MCF 10A (cell line): Measurements from ENCODE around the gene ACIN1. TPM values are rescaled to one million over a fixed set of nuclear protein-coding genes. Genes with fewer than 3 reads are reported as not detected.

ENCODE experiments used
- BruUV-seq: library from RNA; stranded (reverse); fragments of 400-500 nt; replicated peaks from 2 replicates; lab custom pipeline; 2021; lab: Mats Ljungman, UMichigan
- CTCF ChIA-PET: fragments of 300-600 bp; sonication (Branson Sonifier 250); formaldehyde crosslinking; extraction: SDS; loops from one replicate; lab custom pipeline; 2021; ENCODE audit warnings: antibody characterized with exemption, inconsistent platforms; lab: Yijun Ruan, JAX
- POLR2A ChIA-PET: fragments of 300-600, 350-650 bp; sonication (Branson Sonifier 250); formaldehyde crosslinking; extraction: SDS; loops from one replicate; lab custom pipeline; 2020; ENCODE audit warnings: antibody characterized with exemption, inconsistent platforms; lab: Yijun Ruan, JAX
- DNase-seq: peaks from one replicate; pipeline ENCODE4 v3.0.0-alpha.2; 2018; ENCODE audit not compliant: unreplicated experiment
- H3K27ac Mint-ChIP-seq: one replicate; pipeline ENCODE4 v1.8.0; 2022; ENCODE audit warnings: mild to moderate bottlenecking, low read depth, mixed read lengths; ENCODE audit not compliant: unreplicated experiment
- H3K27me3 Mint-ChIP-seq: one replicate; pipeline ENCODE4 v1.8.0; 2022; ENCODE audit warnings: mixed read lengths; ENCODE audit not compliant: insufficient read depth, unreplicated experiment
- H3K36me3 Mint-ChIP-seq: one replicate; pipeline ENCODE4 v1.8.0; 2022; ENCODE audit warnings: mild to moderate bottlenecking, moderate library complexity, mixed read lengths; ENCODE audit not compliant: insufficient read depth, unreplicated experiment
- H3K4me1 Mint-ChIP-seq: one replicate; pipeline ENCODE4 v1.8.0; 2022; ENCODE audit warnings: mixed read lengths; ENCODE audit not compliant: insufficient read depth, unreplicated experiment
- H3K4me3 Mint-ChIP-seq: one replicate; pipeline ENCODE4 v1.8.0; 2022; ENCODE audit warnings: mild to moderate bottlenecking, moderate library complexity, mixed read lengths; ENCODE audit not compliant: unreplicated experiment
- H3K9me3 Mint-ChIP-seq: one replicate; pipeline ENCODE4 v1.8.0; 2022; ENCODE audit warnings: mixed read lengths; ENCODE audit not compliant: unreplicated experiment
- CTCF ChIP-seq: fragments of 200-600 bp; IDR thresholded peaks from one replicate; pipeline ENCODE4 v1.8.0; 2022; ENCODE audit warnings: antibody characterized with exemption, mild to moderate bottlenecking; ENCODE audit not compliant: unreplicated experiment
- intact Hi-C: fragments of 100-400 bp; cut with micrococcal nuclease; formaldehyde crosslinking; loops from 2 replicates; pipeline ENCODE4 v1.14.1; 2022
- total RNA-seq: library from RNA; stranded (reverse); gene quantifications from 2 replicates; pipeline ENCODE4 v1.2.3, GENCODE V29; 2022

ACIN1 gene
- total RNA-seq, 1 experiment from 2014 or later, result 197 TPM

DNA sequence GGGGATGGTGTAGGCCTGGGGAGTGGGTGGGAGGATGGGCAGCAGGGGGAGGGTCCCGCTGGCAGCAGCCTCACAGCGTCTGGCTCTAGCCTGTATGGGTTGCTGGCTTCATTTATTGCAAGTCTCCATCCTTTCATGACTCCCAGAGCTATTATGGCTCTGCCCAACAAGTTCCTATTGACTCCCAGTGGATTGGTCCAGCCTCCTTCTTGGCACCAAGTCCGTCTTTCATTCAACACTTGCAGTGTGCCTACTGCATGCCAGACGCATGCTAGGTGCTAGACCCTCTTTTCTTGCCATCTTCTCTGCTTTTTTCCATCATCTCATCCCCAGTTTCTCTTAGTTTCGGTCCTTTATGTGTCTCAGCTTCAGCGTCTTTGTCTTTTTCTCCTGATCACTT, 51.8 kb downstream of the ACIN1 start:
- peaks cover 4% of the 10 kb centered on the region for H3K36me3 Mint-ChIP-seq
- H3K4me1 Mint-ChIP-seq, result no peaks in the 10 kb centered on the region
- no peak for TF ChIP-seq CTCF
- no peak for DNase-seq
- no peaks in the 10 kb centered on the region for H3K9me3 Mint-ChIP-seq
- intact Hi-C loops, result no loop called here
- H3K27me3 Mint-ChIP-seq, result no peaks in the 10 kb centered on the region
- ChIA-PET CTCF (interaction anchor here (0.5 to 2.2 kb wide), 4 partner anchors 25 to 144 kb away, joined by 3 to 13 read pairs (median 4); no protein-coding TSS in a partner anchor), POLR2A (interaction anchor here (0.9 kb wide), 1 partner anchor 8 kb away, joined by 4 read pairs; the partner anchor contains the start of gene PSMB5)
- no TSS peak for BruUV-seq
- H3K27ac Mint-ChIP-seq, result no peak overlapping the region
- no peak overlapping the region for H3K4me3 Mint-ChIP-seq

- intact Hi-C loops, result no loop called here
- peaks cover 4% of the 10 kb centered on the region for H3K36me3 Mint-ChIP-seq
- ChIA-PET POLR2A (no interaction called here), CTCF (interaction anchor here (0.5 to 2.2 kb wide), 6 partner anchors 16 to 145 kb away, joined by 3 to 13 read pairs (median 5); no protein-coding TSS in a partner anchor)
- H3K9me3 Mint-ChIP-seq, result no peaks in the 10 kb centered on the region
- no peak within 1 kb of the TSS for H3K4me3 Mint-ChIP-seq
- no peak for DNase-seq
- no peak for TF ChIP-seq CTCF
- no peak within 1 kb of the TSS for H3K27ac Mint-ChIP-seq
- H3K4me1 Mint-ChIP-seq, result no peaks in the 10 kb centered on the region
- H3K27me3 Mint-ChIP-seq, result no peaks in the 10 kb centered on the region
- no TSS peak for BruUV-seq
Measured at GRCh38 chr14:23042162-23042965, 52.6 kb downstream of the ACIN1 start, which contains the start of gene PSMB11. TSS of gene PSMB11 (plus strand) at chr14:23042212. CDS start at chr14:23042226, 14 bp downstream.

GRCh38 chr14:23041729-23042128, 53.2 kb downstream of the ACIN1 start:
- no peak for DNase-seq
- H3K36me3 Mint-ChIP-seq, result peaks cover 4% of the 10 kb centered on the region
- no peaks in the 10 kb centered on the region for H3K9me3 Mint-ChIP-seq
- no peak for TF ChIP-seq CTCF
- H3K27me3 Mint-ChIP-seq, result no peaks in the 10 kb centered on the region
- no TSS peak for BruUV-seq
- POLR2A ChIA-PET, result interaction anchor here (1.9 kb wide), 1 partner anchor 35 kb away, joined by 8 read pairs; no protein-coding TSS in a partner anchor
- CTCF ChIA-PET, result interaction anchor here (1.1 to 2.2 kb wide), 4 partner anchors 16 to 55 kb away, joined by 4 to 13 read pairs (median 8); no protein-coding TSS in a partner anchor
- H3K27ac Mint-ChIP-seq, result no peak overlapping the region
- H3K4me1 Mint-ChIP-seq, result no peaks in the 10 kb centered on the region
- no peak overlapping the region for H3K4me3 Mint-ChIP-seq
- intact Hi-C loops, result no loop called here

GRCh38 chr14:23040100-23040499, 54.8 kb downstream of the ACIN1 start:
- TF ChIP-seq CTCF, result no peak
- Mint-ChIP-seq H3K36me3 (peaks cover 4% of the 10 kb centered on the region), H3K4me3 (no peak overlapping the region), H3K27me3 (no peaks in the 10 kb centered on the region), H3K4me1 (no peaks in the 10 kb centered on the region), H3K9me3 (no peaks in the 10 kb centered on the region), H3K27ac (no peak overlapping the region)
- no TSS peak for BruUV-seq
- ChIA-PET POLR2A (interaction anchor here (0.7 to 1.9 kb wide), 3 partner anchors 33 to 111 kb away, joined by 3 to 8 read pairs (median 3); no protein-coding TSS in a partner anchor), CTCF (interaction anchor here (0.9 to 2.2 kb wide), 5 partner anchors 16 to 53 kb away, joined by 4 to 12 read pairs (median 6); no protein-coding TSS in a partner anchor)
- intact Hi-C loops, result no loop called here
- DNase-seq, result no peak
